SIG-M5 treated with dmso at 0.1 percent for 504 hours (cell line): ENCODE results near the gene TANC2.
"Not testable (repeated sequence)": the region's sequence is repeated elsewhere in the genome, so short reads cannot be mapped to it uniquely, and the experiment has no call there.

Source experiments
- DNase-seq: peaks from one replicate; lab custom pipeline; 2025; ENCODE audit not compliant: unreplicated experiment; lab: John Stamatoyannopoulos, UW

Gene TANC2

GRCh38 chr17:62963296-62963695 is 2.7 kb upstream of the TANC2 start:
- no peak for DNase-seq

GRCh38 chr17:62964506-62964905 is 1.5 kb upstream of the TANC2 start:
- DNase-seq = no peak

- no peak for DNase-seq
Observed at GRCh38 chr17:62965174-62965685, 805 bp upstream of the TANC2 start.

GRCh38 chr17:62966426-62967204 is 580 bp downstream of the TANC2 start:
- DNase-seq = peak; percentile 55

- no peak for DNase-seq
Observed at GRCh38 chr17:62967205-62967529, 1.1 kb downstream of the TANC2 start.

GRCh38 chr17:62968445-62968923 is 2.4 kb downstream of the TANC2 start:
- DNase-seq = peak; percentile 99

GRCh38 chr17:62970610-62971009 is 4.6 kb downstream of the TANC2 start:
- DNase-seq = no peak

- no peak for DNase-seq
Observed at GRCh38 chr17:62971853-62972252, 5.8 kb downstream of the TANC2 start.

- DNase-seq = no peak
Observed at GRCh38 chr17:62974788-62975187, 8.8 kb downstream of the TANC2 start.

GRCh38 chr17:62975206-62975605 is 9.2 kb downstream of the TANC2 start:
- no peak for DNase-seq

- DNase-seq = not testable (repeated sequence)
Observed at GRCh38 chr17:62976643-62977231, 10.7 kb downstream of the TANC2 start.

GRCh38 chr17:62980842-62981241 is 14.8 kb downstream of the TANC2 start:
- DNase-seq = no peak

- no peak for DNase-seq
Observed at GRCh38 chr17:62981933-62982332, 15.9 kb downstream of the TANC2 start.

GRCh38 chr17:62984801-62985200 is 18.8 kb downstream of the TANC2 start:
- DNase-seq = no peak

GRCh38 chr17:62986549-62986948 is 20.5 kb downstream of the TANC2 start:
- DNase-seq = no peak

GRCh38 chr17:62987136-62987535 is 21.1 kb downstream of the TANC2 start:
- DNase-seq = no peak

- DNase-seq = no peak
Observed at GRCh38 chr17:62989501-62989900, 23.5 kb downstream of the TANC2 start.

GRCh38 chr17:62994931-62995330 is 28.9 kb downstream of the TANC2 start:
- no peak for DNase-seq

- DNase-seq = peak; percentile 97
Observed at GRCh38 chr17:62995377-62995885, 29.4 kb downstream of the TANC2 start.

GRCh38 chr17:62996221-62996620 is 30.2 kb downstream of the TANC2 start:
- DNase-seq = no peak

- DNase-seq = no peak
Observed at GRCh38 chr17:62998166-62998565, 32.1 kb downstream of the TANC2 start.

GRCh38 chr17:62998665-62999393 is 32.8 kb downstream of the TANC2 start:
- DNase-seq = no peak
